Measurements from ENCODE around the gene CXCL12. TPM values are rescaled to one million over a fixed set of nuclear protein-coding genes. Genes with fewer than 3 reads are reported as not detected.
A peak's percentile ranks its signal among the peaks of the same experiment; 100 is the strongest.

The CXCL12 gene
- polyA plus RNA-seq (2013, experiment 1 of 2) = 18.4 TPM
- polyA plus RNA-seq (2013, experiment 2 of 2) = 19.9 TPM

GRCh38 chr10:44385026-44385695 lies at the start of gene CXCL12:
Gene CXCL12 (minus strand): TSS chr10:44385097. CDS start chr10:44385005, 92 bp downstream.
- WGBS, 2 experiments (ENCODE audit: insufficient coverage in 2 of 2) = 1 to 3% methylated on average over 51 to 52 of the region's 75 CpGs
- H3K9me3 ChIP-seq (ENCODE audit: control insufficient read depth, low read length) = no peaks in the 10 kb centered on the region
- H3K36me3 ChIP-seq (ENCODE audit: control insufficient read depth, insufficient read depth, low read length) = no peaks in the 10 kb centered on the region
- H3K4me3 ChIP-seq (ENCODE audit: extremely low read depth, insufficient read depth, low read length, poor library complexity, severe bottlenecking) = peak within 1 kb of the TSS; percentile 37
- H3K27ac ChIP-seq (ENCODE audit: low read depth, low read length, severe bottlenecking) = no peak within 1 kb of the TSS
- H3K4me1 ChIP-seq (ENCODE audit: control insufficient read depth, insufficient read depth, low read length, poor library complexity, severe bottlenecking) = peaks cover 24% of the 10 kb centered on the region

DNA sequence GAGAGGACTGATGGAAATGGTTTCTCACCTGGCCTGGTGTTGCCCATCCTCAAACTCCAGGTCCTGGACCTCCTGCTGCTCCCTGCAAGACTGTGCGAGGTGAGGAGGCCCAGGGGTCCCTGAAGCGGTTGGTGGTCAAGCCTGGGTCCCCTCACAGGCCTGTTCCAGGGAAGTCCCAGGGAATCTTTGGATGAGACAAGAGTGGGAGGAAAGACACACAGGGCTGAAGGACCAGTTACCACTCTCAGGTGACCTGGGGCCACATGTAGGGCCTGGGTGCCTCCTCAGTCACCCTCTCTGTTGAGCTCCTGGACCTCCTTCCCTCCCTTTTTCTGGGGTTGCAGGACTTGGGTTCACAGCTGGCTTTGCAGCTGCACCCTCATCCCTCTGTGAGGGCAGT lies 42.6 kb upstream of the CXCL12 start:
- 72 to 100% methylated on average over 1 to 2 of the region's 2 CpGs for whole genome bisulfite sequencing, 2 experiments (ENCODE audit: insufficient coverage in 2 of 2)

DNA sequence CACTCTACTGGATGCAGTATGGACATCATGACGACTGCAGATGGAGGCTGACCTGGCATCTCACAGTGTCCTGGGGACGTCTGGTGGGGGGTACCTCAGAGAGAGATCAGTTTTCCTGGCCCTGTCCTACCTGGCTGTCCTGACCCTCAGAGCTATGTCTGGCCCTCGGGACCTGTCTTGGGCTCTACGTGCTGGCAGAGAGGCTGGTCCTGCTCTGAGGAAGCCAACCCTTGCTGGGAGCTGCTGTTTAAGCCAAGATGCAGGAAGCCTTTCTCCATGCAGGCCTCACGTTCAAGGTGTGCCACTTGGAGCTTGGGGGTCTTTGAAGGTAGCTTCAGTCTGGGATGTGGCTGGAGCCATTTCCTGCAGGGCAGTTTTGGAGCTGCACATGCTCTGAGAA lies 42.1 kb upstream of the CXCL12 start:
- H3K4me3 ChIP-seq (ENCODE audit: extremely low read depth, insufficient read depth, low read length, poor library complexity, severe bottlenecking) = no peak overlapping the region
- H3K4me1 ChIP-seq (ENCODE audit: control insufficient read depth, insufficient read depth, low read length, poor library complexity, severe bottlenecking) = no peaks in the 10 kb centered on the region
- no peak overlapping the region for H3K27ac ChIP-seq (ENCODE audit: low read depth, low read length, severe bottlenecking)
- 73 to 79% methylated on average over 4 to 5 of the region's 5 CpGs for WGBS, 2 experiments (ENCODE audit: insufficient coverage in 2 of 2)
- H3K36me3 ChIP-seq (ENCODE audit: control insufficient read depth, insufficient read depth, low read length) = no peaks in the 10 kb centered on the region
- no peaks in the 10 kb centered on the region for H3K9me3 ChIP-seq (ENCODE audit: control insufficient read depth, low read length)

More for the DNA sequence above, 42.6 kb upstream of the CXCL12 start:
- H3K4me3 ChIP-seq (ENCODE audit: extremely low read depth, insufficient read depth, low read length, poor library complexity, severe bottlenecking) = no peak overlapping the region
- no peaks in the 10 kb centered on the region for H3K9me3 ChIP-seq (ENCODE audit: control insufficient read depth, low read length)
- no peak overlapping the region for H3K27ac ChIP-seq (ENCODE audit: low read depth, low read length, severe bottlenecking)
- H3K4me1 ChIP-seq (ENCODE audit: control insufficient read depth, insufficient read depth, low read length, poor library complexity, severe bottlenecking) = no peaks in the 10 kb centered on the region
- no peaks in the 10 kb centered on the region for H3K36me3 ChIP-seq (ENCODE audit: control insufficient read depth, insufficient read depth, low read length)

GRCh38 chr10:44426247-44427034 lies 41.5 kb upstream of the CXCL12 start:
- H3K4me3 ChIP-seq (ENCODE audit: extremely low read depth, insufficient read depth, low read length, poor library complexity, severe bottlenecking) = no peak overlapping the region
- 73 to 78% methylated on average over 8 of the region's 8 CpGs for WGBS, 2 experiments (ENCODE audit: insufficient coverage in 2 of 2)
- H3K9me3 ChIP-seq (ENCODE audit: control insufficient read depth, low read length) = no peaks in the 10 kb centered on the region
- no peak overlapping the region for H3K27ac ChIP-seq (ENCODE audit: low read depth, low read length, severe bottlenecking)
- no peaks in the 10 kb centered on the region for H3K4me1 ChIP-seq (ENCODE audit: control insufficient read depth, insufficient read depth, low read length, poor library complexity, severe bottlenecking)
- no peaks in the 10 kb centered on the region for H3K36me3 ChIP-seq (ENCODE audit: control insufficient read depth, insufficient read depth, low read length)

GRCh38 chr10:44425466-44425865 lies 40.6 kb upstream of the CXCL12 start:
- WGBS, 2 experiments (ENCODE audit: insufficient coverage in 2 of 2) = 92% methylated on average over 7 of the region's 8 CpGs
- no peaks in the 10 kb centered on the region for H3K4me1 ChIP-seq (ENCODE audit: control insufficient read depth, insufficient read depth, low read length, poor library complexity, severe bottlenecking)

GRCh38 chr10:44424957-44425356 lies 40.1 kb upstream of the CXCL12 start:
- H3K27ac ChIP-seq (ENCODE audit: low read depth, low read length, severe bottlenecking) = no peak overlapping the region
- 82 to 88% methylated on average over 13 of the region's 13 CpGs for WGBS, 2 experiments (ENCODE audit: insufficient coverage in 2 of 2)
- no peaks in the 10 kb centered on the region for H3K36me3 ChIP-seq (ENCODE audit: control insufficient read depth, insufficient read depth, low read length)
- no peak overlapping the region for H3K4me3 ChIP-seq (ENCODE audit: extremely low read depth, insufficient read depth, low read length, poor library complexity, severe bottlenecking)
- no peaks in the 10 kb centered on the region for H3K9me3 ChIP-seq (ENCODE audit: control insufficient read depth, low read length)
- no peaks in the 10 kb centered on the region for H3K4me1 ChIP-seq (ENCODE audit: control insufficient read depth, insufficient read depth, low read length, poor library complexity, severe bottlenecking)

More at GRCh38 chr10:44425466-44425865, 40.6 kb upstream of the CXCL12 start:
- Histone ChIP-seq H3K36me3 (ENCODE audit: control insufficient read depth, insufficient read depth, low read length) (no peaks in the 10 kb centered on the region), H3K9me3 (ENCODE audit: control insufficient read depth, low read length) (no peaks in the 10 kb centered on the region), H3K27ac (ENCODE audit: low read depth, low read length, severe bottlenecking) (no peak overlapping the region), H3K4me3 (ENCODE audit: extremely low read depth, insufficient read depth, low read length, poor library complexity, severe bottlenecking) (no peak overlapping the region)

- Histone ChIP-seq H3K4me3 (ENCODE audit: extremely low read depth, insufficient read depth, low read length, poor library complexity, severe bottlenecking) (no peak overlapping the region), H3K27ac (ENCODE audit: low read depth, low read length, severe bottlenecking) (no peak overlapping the region), H3K36me3 (ENCODE audit: control insufficient read depth, insufficient read depth, low read length) (no peaks in the 10 kb centered on the region), H3K4me1 (ENCODE audit: control insufficient read depth, insufficient read depth, low read length, poor library complexity, severe bottlenecking) (no peaks in the 10 kb centered on the region), H3K9me3 (ENCODE audit: control insufficient read depth, low read length) (no peaks in the 10 kb centered on the region)
- 75 to 88% methylated on average over 3 to 4 of the region's 5 CpGs for WGBS, 2 experiments (ENCODE audit: insufficient coverage in 2 of 2)
Measured at GRCh38 chr10:44424298-44424697, 39.4 kb upstream of the CXCL12 start.

- H3K4me3 ChIP-seq (ENCODE audit: extremely low read depth, insufficient read depth, low read length, poor library complexity, severe bottlenecking) = no peak overlapping the region
- H3K4me1 ChIP-seq (ENCODE audit: control insufficient read depth, insufficient read depth, low read length, poor library complexity, severe bottlenecking) = no peaks in the 10 kb centered on the region
- WGBS, 2 experiments (ENCODE audit: insufficient coverage in 2 of 2) = 76 to 81% methylated on average over 5 to 6 of the region's 8 CpGs
- no peaks in the 10 kb centered on the region for H3K36me3 ChIP-seq (ENCODE audit: control insufficient read depth, insufficient read depth, low read length)
- H3K9me3 ChIP-seq (ENCODE audit: control insufficient read depth, low read length) = no peaks in the 10 kb centered on the region
- H3K27ac ChIP-seq (ENCODE audit: low read depth, low read length, severe bottlenecking) = no peak overlapping the region
Measured at GRCh38 chr10:44422570-44423101, 37.7 kb upstream of the CXCL12 start.

- WGBS, 2 experiments (ENCODE audit: insufficient coverage in 2 of 2) = 90 to 100% methylated on average over 2 of the region's 2 CpGs
- Histone ChIP-seq H3K27ac (ENCODE audit: low read depth, low read length, severe bottlenecking) (no peak overlapping the region), H3K4me1 (ENCODE audit: control insufficient read depth, insufficient read depth, low read length, poor library complexity, severe bottlenecking) (no peaks in the 10 kb centered on the region), H3K36me3 (ENCODE audit: control insufficient read depth, insufficient read depth, low read length) (no peaks in the 10 kb centered on the region), H3K9me3 (ENCODE audit: control insufficient read depth, low read length) (no peaks in the 10 kb centered on the region), H3K4me3 (ENCODE audit: extremely low read depth, insufficient read depth, low read length, poor library complexity, severe bottlenecking) (no peak overlapping the region)
Measured at GRCh38 chr10:44422153-44422552, 37.3 kb upstream of the CXCL12 start.

GRCh38 chr10:44419790-44420549 lies 35.1 kb upstream of the CXCL12 start:
- no peak overlapping the region for H3K4me3 ChIP-seq (ENCODE audit: extremely low read depth, insufficient read depth, low read length, poor library complexity, severe bottlenecking)
- H3K36me3 ChIP-seq (ENCODE audit: control insufficient read depth, insufficient read depth, low read length) = no peaks in the 10 kb centered on the region
- H3K9me3 ChIP-seq (ENCODE audit: control insufficient read depth, low read length) = no peaks in the 10 kb centered on the region
- WGBS, 2 experiments (ENCODE audit: insufficient coverage in 2 of 2) = 71 to 89% methylated on average over 1 of the region's 2 CpGs
- no peaks in the 10 kb centered on the region for H3K4me1 ChIP-seq (ENCODE audit: control insufficient read depth, insufficient read depth, low read length, poor library complexity, severe bottlenecking)
- no peak overlapping the region for H3K27ac ChIP-seq (ENCODE audit: low read depth, low read length, severe bottlenecking)

Data from mesodermal cell (in vitro differentiated cells).